Measurements from ENCODE around the gene AUTS2.

Gene AUTS2

DNA sequence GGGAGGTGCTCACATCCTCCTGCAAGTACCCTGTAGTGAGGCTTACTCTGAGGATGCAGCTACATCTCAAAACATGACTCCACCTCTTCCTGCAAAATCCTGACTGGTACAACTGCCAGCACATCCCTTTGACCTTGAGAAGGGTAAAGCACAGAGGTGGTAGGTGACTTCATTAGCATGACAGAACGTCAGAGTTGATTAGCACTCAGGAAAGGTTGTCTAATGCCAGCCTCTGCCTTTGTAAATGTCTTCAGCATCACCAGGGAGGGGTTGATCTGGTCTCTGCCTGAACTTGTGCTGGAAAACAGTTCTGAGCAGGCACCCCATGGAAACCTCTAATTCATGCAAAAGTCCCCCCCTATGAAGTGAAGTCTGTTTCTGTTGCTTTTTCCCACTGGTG is 942.4 kb downstream of the AUTS2 start:
- Histone ChIP-seq H3K27me3 (ENCODE audit: insufficient read depth, low read depth, severe bottlenecking) (no peaks in the 10 kb centered on the region), H3K9me3 (ENCODE audit: severe bottlenecking) (no peaks in the 10 kb centered on the region), H3K4me3 (ENCODE audit: low read depth, low read length) (no peak overlapping the region), H3K36me3 (no peaks in the 10 kb centered on the region), H3K27ac (no peak overlapping the region)
- DNase-seq = no peak
- TF ChIP-seq, protein P1, sequence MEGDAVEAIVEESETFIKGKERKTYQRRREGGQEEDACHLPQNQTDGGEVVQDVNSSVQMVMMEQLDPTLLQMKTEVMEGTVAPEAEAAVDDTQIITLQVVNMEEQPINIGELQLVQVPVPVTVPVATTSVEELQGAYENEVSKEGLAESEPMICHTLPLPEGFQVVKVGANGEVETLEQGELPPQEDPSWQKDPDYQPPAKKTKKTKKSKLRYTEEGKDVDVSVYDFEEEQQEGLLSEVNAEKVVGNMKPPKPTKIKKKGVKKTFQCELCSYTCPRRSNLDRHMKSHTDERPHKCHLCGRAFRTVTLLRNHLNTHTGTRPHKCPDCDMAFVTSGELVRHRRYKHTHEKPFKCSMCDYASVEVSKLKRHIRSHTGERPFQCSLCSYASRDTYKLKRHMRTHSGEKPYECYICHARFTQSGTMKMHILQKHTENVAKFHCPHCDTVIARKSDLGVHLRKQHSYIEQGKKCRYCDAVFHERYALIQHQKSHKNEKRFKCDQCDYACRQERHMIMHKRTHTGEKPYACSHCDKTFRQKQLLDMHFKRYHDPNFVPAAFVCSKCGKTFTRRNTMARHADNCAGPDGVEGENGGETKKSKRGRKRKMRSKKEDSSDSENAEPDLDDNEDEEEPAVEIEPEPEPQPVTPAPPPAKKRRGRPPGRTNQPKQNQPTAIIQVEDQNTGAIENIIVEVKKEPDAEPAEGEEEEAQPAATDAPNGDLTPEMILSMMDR (IDR thresholded peaks at IDR 0.05; ENCODE audit: low read depth, low read length) = no peak

DNA sequence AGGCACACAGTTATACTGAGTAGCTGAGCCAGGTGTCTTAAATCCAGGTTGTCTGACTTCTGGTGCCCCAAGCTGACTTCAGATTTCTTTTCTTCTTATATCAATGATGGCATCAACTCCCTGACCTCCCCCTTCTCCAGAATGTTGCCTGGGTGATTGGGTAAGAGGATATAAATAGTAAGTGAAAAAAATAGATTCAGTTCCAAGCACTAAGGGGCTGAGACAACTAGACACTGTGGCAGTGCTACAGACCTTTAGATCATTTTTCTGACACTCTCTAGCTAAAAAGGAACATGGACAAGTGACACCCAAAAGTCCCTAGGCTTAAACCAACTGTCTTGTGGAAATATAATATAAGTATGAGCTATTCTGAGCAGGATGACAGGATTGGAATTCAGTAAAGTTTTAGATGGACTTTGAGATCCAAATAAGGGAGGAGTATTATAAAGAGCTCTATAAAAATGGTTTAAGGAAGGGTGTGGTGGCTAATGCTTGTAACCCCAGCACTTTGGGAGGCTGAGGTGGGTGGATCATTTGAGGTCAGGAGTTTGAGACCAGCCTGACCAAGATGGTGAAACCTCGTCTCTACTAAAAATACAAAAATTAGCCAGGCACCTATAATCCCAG is 944.6 kb downstream of the AUTS2 start:
- Histone ChIP-seq H3K27ac (no peak overlapping the region), H3K9me3 (ENCODE audit: severe bottlenecking) (no peaks in the 10 kb centered on the region), H3K27me3 (ENCODE audit: insufficient read depth, low read depth, severe bottlenecking) (no peaks in the 10 kb centered on the region), H3K4me3 (ENCODE audit: low read depth, low read length) (no peak overlapping the region), H3K36me3 (no peaks in the 10 kb centered on the region)
- no peak for DNase-seq
- TF ChIP-seq, protein P1 (IDR thresholded peaks at IDR 0.05; ENCODE audit: low read depth, low read length) = no peak

DNA sequence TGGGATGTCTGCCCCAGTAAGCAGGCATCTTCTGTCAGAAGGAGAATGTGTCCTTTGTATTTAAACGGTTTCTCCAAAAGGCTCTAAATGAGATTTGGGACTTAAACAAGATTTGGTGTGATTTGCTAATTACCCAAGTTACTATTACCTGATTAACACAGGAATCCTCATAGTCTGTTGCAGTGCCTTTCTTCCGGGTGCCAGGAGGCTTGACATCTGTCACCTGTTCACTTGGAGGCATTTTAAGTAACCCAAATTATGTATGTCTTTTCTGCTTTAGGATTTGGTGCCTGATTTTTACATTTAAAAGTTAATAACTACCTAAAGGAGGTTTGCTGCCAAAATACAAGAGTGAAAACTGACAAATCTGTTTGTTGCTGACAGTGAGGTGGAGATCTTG is 945.7 kb downstream of the AUTS2 start:
- TF ChIP-seq, protein P1 (IDR thresholded peaks at IDR 0.05; ENCODE audit: low read depth, low read length) = no peak
- peak; percentile 22 for DNase-seq
- Histone ChIP-seq H3K36me3 (no peaks in the 10 kb centered on the region), H3K27ac (no peak overlapping the region), H3K27me3 (ENCODE audit: insufficient read depth, low read depth, severe bottlenecking) (no peaks in the 10 kb centered on the region), H3K9me3 (ENCODE audit: severe bottlenecking) (peaks cover 2% of the 10 kb centered on the region), H3K4me3 (ENCODE audit: low read depth, low read length) (no peak overlapping the region)

DNA sequence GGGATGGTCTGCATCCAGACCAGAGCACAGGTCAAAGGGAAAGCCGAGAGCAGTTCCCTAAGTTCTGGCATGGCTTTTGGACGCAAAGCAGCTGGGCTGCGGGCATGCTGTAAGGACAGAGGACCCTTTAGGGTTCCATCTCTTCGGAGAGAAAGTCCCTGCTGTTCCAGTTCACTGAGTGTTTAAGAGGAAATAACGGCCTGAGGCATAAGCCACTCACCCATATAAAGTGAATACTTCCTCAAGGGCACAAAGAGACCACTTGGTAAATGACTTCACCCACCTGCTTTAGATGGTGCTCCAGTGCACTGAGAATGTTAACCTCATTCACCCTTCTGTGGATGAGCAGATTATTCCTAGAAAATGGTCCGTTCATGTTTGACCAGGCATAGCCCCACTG is 946.9 kb downstream of the AUTS2 start:
- H3K9me3 ChIP-seq (ENCODE audit: severe bottlenecking) = peaks cover 2% of the 10 kb centered on the region
- TF ChIP-seq, protein P1 (IDR thresholded peaks at IDR 0.05; ENCODE audit: low read depth, low read length) = no peak

GRCh38 chr7:70552141-70552540 is 953.9 kb downstream of the AUTS2 start:
- no peak overlapping the region for H3K27ac ChIP-seq
- TF ChIP-seq, protein P1 (IDR thresholded peaks at IDR 0.05; ENCODE audit: low read depth, low read length) = no peak
- no peaks in the 10 kb centered on the region for H3K36me3 ChIP-seq
- no peak overlapping the region for H3K4me3 ChIP-seq (ENCODE audit: low read depth, low read length)
- no peaks in the 10 kb centered on the region for H3K27me3 ChIP-seq (ENCODE audit: insufficient read depth, low read depth, severe bottlenecking)
- DNase-seq = no peak
- peaks cover 6% of the 10 kb centered on the region for H3K9me3 ChIP-seq (ENCODE audit: severe bottlenecking)

More for the DNA sequence above, 946.9 kb downstream of the AUTS2 start:
- Histone ChIP-seq H3K36me3 (no peaks in the 10 kb centered on the region), H3K4me3 (ENCODE audit: low read depth, low read length) (no peak overlapping the region), H3K27me3 (ENCODE audit: insufficient read depth, low read depth, severe bottlenecking) (no peaks in the 10 kb centered on the region), H3K27ac (no peak overlapping the region)
- DNase-seq = no peak

DNA sequence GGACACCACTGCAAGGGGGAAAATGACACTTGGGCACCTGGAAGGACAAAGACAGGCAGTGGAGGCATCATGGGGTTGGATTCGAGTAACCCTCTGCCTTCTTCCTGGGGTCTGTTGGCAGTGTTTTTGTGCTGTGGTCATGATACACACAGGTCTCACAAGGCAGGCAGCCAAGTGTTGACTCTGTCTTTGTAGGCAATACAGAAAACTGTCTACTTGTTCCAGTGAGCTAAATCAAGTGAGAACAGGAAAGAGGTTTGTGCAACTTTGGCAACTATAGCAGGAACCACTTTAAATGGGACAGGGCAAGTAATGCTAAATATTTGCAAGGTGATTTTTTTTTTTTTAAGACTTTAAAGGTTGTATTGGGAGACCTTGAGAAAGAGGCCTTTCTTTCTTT is 955.1 kb downstream of the AUTS2 start:
- Histone ChIP-seq H3K9me3 (ENCODE audit: severe bottlenecking) (peaks cover 4% of the 10 kb centered on the region), H3K36me3 (no peaks in the 10 kb centered on the region), H3K27ac (no peak overlapping the region), H3K4me3 (ENCODE audit: low read depth, low read length) (no peak overlapping the region), H3K27me3 (ENCODE audit: insufficient read depth, low read depth, severe bottlenecking) (no peaks in the 10 kb centered on the region)
- no peak for DNase-seq
- TF ChIP-seq, protein P1 (IDR thresholded peaks at IDR 0.05; ENCODE audit: low read depth, low read length) = no peak
